Retinal pigment epithelial cell (primary cell): ENCODE results near the gene SLC25A2.
A peak's percentile ranks its signal among the peaks of the same experiment; 100 is the strongest.
"Not testable (repeated sequence)": the region's sequence is repeated elsewhere in the genome, so short reads cannot be mapped to it uniquely, and the experiment has no call there.

ENCODE experiments used
- DNase-seq: peaks from one replicate; pipeline ENCODE4 v3.0.0-alpha.2; 2010; ENCODE audit warnings: low read depth
- H3K4me3 ChIP-seq: 2 replicates; pipeline ENCODE4 v1.5.1; 2011; ENCODE audit warnings: mild to moderate bottlenecking, low read length, control low read depth, moderate library complexity
- CTCF ChIP-seq: conservative IDR thresholded peaks from 2 replicates; pipeline ENCODE4 v1.5.1; 2011; ENCODE audit warnings: low read depth, low read length, control low read depth, inconsistent platforms

Gene SLC25A2

GRCh38 chr5:141303756-141304155 lies at the start of gene SLC25A2:
TSS of gene SLC25A2 (minus strand) at chr5:141304049. CDS start at chr5:141303865, 184 bp downstream.
- no peak within 1 kb of the TSS for H3K4me3 ChIP-seq
- no peak for TF ChIP-seq CTCF
- DNase-seq: no peak

GRCh38 chr5:141351591-141351990 lies 47.7 kb upstream of the SLC25A2 start:
- TF ChIP-seq CTCF: no peak
- no peak overlapping the region for H3K4me3 ChIP-seq
- DNase-seq: no peak

DNA sequence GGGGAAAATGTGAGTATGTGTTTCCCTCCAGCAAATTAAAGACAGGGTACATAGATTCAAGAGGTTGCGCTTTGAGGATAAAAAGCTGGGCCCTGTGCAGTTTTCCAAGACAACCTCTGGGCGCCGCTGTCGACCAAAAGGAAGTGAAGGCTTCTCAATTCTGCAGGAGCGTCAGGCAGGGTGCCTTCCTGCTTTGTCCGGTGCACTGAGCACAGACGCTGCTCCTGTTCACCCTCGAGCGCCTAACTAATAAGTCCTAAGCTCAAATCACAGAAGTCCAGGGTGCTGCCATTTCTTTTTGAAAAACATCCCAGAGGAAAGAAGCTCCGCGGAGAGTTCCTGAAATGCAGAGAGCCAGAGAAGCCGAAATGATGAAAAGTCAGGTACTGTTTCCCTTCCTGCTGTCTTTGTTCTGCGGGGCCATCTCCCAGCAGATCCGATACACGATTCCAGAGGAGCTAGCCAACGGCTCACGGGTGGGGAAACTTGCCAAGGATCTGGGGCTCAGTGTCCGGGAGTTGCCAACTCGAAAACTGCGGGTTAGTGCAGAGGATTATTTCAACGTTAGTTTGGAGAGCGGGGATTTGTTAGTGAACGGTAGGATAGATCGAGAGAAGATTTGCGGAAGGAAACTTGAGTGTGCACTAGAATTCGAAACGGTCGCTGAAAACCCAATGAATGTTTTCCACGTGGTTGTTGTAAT lies 46.2 kb upstream of the SLC25A2 start, which contains the start of gene PCDHGB1:
Gene PCDHGB1 (plus strand): TSS at position 183 of the 703 bp plus-strand sequence. CDS start 162 bp downstream, at position 345.
- peak within 1 kb of the TSS; percentile 26 for H3K4me3 ChIP-seq

GRCh38 chr5:141346017-141346416 lies 42.2 kb upstream of the SLC25A2 start:
- not testable (repeated sequence) for H3K4me3 ChIP-seq, DNase-seq

More for the DNA sequence above, 46.2 kb upstream of the SLC25A2 start, which contains the start of gene PCDHGB1:
- no peak for DNase-seq
- TF ChIP-seq CTCF: peak; percentile 50

DNA sequence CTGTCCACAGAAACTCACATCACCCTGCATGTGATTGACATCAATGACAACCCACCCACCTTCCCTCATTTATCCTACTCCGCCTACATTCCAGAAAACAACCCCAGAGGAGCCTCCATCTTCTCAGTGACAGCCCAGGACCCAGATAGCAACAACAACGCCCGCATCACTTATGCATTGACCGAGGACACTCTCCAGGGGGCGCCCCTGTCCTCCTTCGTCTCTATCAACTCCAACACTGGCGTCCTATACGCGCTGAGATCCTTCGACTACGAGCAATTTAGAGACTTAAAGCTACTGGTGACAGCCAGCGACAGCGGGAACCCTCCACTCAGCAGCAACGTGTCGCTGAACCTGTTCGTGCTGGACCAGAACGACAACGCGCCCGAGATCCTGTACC lies 41.5 kb upstream of the SLC25A2 start:
- no peak overlapping the region for H3K4me3 ChIP-seq
- TF ChIP-seq CTCF: no peak
- DNase-seq: no peak

GRCh38 chr5:141343953-141344463 lies 40.2 kb upstream of the SLC25A2 start:
- H3K4me3 ChIP-seq: peak overlapping the region; percentile 37
- no peak for TF ChIP-seq CTCF

DNA sequence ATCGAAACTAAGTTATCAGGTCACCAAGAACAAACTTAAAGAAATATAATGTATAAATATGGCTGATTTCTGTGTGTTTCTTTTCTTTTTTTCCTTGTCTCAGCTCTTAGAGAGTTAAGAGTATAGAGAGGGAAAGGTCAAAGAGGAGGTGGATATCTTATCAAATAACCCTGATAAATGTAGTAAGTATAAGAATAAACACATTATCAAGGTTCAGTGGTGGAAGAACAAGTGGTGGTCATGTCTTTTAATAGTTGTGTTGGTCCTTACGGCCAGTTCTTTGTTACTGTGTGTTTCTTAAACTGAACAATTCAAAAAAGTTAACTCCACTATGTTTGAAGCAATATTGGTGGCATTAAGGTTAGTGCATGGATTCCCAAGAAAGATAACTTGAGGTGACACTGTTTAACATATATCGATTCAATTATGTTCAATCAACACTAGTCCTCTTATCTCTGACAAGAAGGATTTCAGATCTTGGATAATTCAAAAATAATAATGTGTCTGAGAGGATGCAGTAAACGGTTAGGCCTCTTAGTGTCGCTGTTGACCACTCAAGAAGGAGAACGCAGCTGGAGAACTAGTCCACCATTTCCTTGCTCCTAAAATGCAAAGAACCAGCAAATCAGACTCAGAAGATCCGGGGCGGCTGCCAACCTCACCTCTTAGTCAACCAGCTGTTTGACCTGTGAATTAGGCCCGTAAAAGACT lies 39.5 kb upstream of the SLC25A2 start, which contains the start of gene PCDHGA3:
Gene PCDHGA3 (plus strand): TSS at position 588 of the 711 bp plus-strand sequence. CDS start 205 bp downstream, outside the sequence.
- H3K4me3 ChIP-seq: peak within 1 kb of the TSS; percentile 37
- no peak for DNase-seq
- TF ChIP-seq CTCF: peak; percentile 46

More at GRCh38 chr5:141343953-141344463, 40.2 kb upstream of the SLC25A2 start:
- DNase-seq: no peak
